ENCODE measurements around the gene ASTN2. TPM values are rescaled to one million over a fixed set of nuclear protein-coding genes. Genes with fewer than 3 reads are reported as not detected.

The ASTN2 gene
- total RNA-seq, 1 donor from 2014 or later, result 15.9 TPM

DNA sequence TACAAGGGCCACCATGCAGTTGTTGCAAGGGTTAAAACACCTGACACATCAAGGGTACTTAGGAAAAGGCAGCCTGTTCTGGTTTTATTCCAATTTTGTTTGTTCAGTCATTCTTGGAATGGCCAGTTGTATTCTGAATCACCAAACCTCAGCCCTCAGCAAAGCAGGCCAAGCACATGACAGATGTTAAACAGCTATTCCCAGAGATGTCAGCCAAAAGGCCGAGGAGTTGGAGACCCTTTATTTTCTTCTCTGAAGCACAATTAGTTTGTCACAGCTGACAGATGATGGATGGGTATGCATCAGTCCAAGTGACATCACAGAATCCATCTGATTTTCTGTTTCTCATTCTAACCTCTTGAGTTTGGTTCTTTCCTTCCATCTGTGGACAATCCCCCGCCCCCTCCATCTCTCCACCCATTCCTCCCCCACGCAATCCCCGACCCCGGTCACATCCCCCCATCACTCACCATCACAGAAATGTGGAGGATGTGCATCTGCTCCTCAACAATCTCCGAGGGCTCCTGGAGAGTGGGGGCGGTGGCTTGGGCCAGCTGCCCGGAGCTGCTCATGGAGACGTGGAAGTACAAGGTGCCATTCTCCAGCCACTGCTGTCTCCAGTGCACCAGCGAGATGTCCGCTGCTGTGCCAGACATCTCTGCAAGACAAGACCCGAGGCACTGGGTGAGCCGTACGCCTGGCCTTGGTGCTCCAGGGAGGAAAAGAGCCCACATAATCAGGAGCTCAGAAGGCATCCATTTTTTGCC is 123.8 kb downstream of the ASTN2 start:
- no peaks in the 10 kb centered on the region for H3K9me3 Mint-ChIP-seq
- H3K27ac Mint-ChIP-seq, result no peak overlapping the region
- no peaks in the 10 kb centered on the region for H3K36me3 Mint-ChIP-seq
- no peak for TF ChIP-seq CTCF (conservative IDR thresholded peaks at IDR 0.05)
- DNase-seq (ENCODE audit: extremely low spot score, unreplicated experiment), result no peak
- no peaks in the 10 kb centered on the region for H3K27me3 Mint-ChIP-seq
- no peaks in the 10 kb centered on the region for H3K4me1 Mint-ChIP-seq (ENCODE audit: unreplicated experiment)
- H3K4me3 Mint-ChIP-seq, result no peak overlapping the region

- no peak for TF ChIP-seq CTCF (conservative IDR thresholded peaks at IDR 0.05)
- no peaks in the 10 kb centered on the region for H3K27me3 Mint-ChIP-seq
- H3K9me3 Mint-ChIP-seq, result no peaks in the 10 kb centered on the region
- no peaks in the 10 kb centered on the region for H3K4me1 Mint-ChIP-seq (ENCODE audit: unreplicated experiment)
- H3K4me3 Mint-ChIP-seq, result no peak overlapping the region
- H3K27ac Mint-ChIP-seq, result no peak overlapping the region
- DNase-seq (ENCODE audit: extremely low spot score, unreplicated experiment), result no peak
- H3K36me3 Mint-ChIP-seq, result no peaks in the 10 kb centered on the region
These were observed 124.5 kb downstream of the ASTN2 start for GRCh38 chr9:117290306-117290840.

- no peak overlapping the region for H3K4me3 Mint-ChIP-seq
- no peak for DNase-seq (ENCODE audit: extremely low spot score, unreplicated experiment)
- TF ChIP-seq CTCF (conservative IDR thresholded peaks at IDR 0.05), result no peak
- H3K27ac Mint-ChIP-seq, result no peak overlapping the region
- H3K4me1 Mint-ChIP-seq (ENCODE audit: unreplicated experiment), result no peaks in the 10 kb centered on the region
- H3K36me3 Mint-ChIP-seq, result no peaks in the 10 kb centered on the region
- peaks cover 4% of the 10 kb centered on the region for H3K27me3 Mint-ChIP-seq
- H3K9me3 Mint-ChIP-seq, result no peaks in the 10 kb centered on the region
These were observed 128.6 kb downstream of the ASTN2 start for GRCh38 chr9:117286245-117286644.

DNA sequence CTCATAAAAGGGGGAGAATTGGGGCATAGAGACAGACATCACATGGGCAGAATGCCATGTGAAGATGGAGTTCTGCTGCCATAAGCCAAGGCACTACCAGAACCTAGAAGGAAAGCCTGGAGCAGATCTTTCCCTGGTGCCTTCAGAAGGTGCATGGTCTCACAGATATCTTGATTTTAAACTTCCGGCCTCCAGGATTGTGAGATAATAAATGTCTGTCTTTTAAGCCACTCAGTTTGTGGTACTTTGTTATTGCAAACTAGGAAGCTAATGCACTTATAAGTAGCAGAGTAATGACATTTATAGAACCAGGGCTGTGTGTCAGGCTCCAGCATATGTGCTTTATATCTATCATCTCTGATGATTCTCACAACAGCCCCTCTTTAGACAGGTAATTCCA is 130.4 kb downstream of the ASTN2 start:
- no peaks in the 10 kb centered on the region for H3K4me1 Mint-ChIP-seq (ENCODE audit: unreplicated experiment)
- H3K36me3 Mint-ChIP-seq, result no peaks in the 10 kb centered on the region
- DNase-seq (ENCODE audit: extremely low spot score, unreplicated experiment), result no peak
- peaks cover 4% of the 10 kb centered on the region for H3K27me3 Mint-ChIP-seq
- H3K9me3 Mint-ChIP-seq, result no peaks in the 10 kb centered on the region
- TF ChIP-seq CTCF (conservative IDR thresholded peaks at IDR 0.05), result no peak
- no peak overlapping the region for H3K27ac Mint-ChIP-seq
- H3K4me3 Mint-ChIP-seq, result no peak overlapping the region

DNA sequence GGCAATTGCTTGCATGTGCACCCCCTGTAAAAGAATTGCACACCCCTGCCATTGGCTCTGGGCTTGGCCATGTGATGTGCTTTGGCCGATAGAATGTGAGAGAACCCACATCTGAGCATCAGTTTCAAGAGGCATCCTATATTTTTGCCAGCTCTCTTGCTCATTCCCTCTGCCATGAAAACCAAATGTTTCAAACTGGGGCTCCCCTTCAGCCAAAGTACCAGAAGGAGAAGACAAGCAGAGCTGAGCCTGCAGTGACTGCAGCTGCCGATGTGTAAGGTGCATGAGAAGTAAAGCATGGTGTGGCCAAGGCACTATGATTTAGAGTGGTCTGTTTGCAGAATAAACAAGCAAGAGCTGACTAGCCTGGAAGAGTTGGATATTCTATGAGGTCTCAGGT is 132.3 kb downstream of the ASTN2 start:
- Mint-ChIP-seq H3K36me3 (no peaks in the 10 kb centered on the region), H3K27ac (no peak overlapping the region), H3K27me3 (peaks cover 4% of the 10 kb centered on the region), H3K4me3 (no peak overlapping the region), H3K9me3 (no peaks in the 10 kb centered on the region), H3K4me1 (ENCODE audit: unreplicated experiment) (peaks cover 12% of the 10 kb centered on the region)
- DNase-seq (ENCODE audit: extremely low spot score, unreplicated experiment), result no peak
- no peak for TF ChIP-seq CTCF (conservative IDR thresholded peaks at IDR 0.05)
